Activated CD4-positive, CD25-positive, alpha-beta regulatory T cell treated with anti-CD3 and anti-CD28 coated beads, Interleukin-2, amount 50 U/mL, for 72 hours (primary cell): ENCODE data around the gene ATF6.

ENCODE experiments used
- DNase-seq: peaks from one replicate; pipeline ENCODE4 v3.0.0; 2021

The ATF6 gene

DNA sequence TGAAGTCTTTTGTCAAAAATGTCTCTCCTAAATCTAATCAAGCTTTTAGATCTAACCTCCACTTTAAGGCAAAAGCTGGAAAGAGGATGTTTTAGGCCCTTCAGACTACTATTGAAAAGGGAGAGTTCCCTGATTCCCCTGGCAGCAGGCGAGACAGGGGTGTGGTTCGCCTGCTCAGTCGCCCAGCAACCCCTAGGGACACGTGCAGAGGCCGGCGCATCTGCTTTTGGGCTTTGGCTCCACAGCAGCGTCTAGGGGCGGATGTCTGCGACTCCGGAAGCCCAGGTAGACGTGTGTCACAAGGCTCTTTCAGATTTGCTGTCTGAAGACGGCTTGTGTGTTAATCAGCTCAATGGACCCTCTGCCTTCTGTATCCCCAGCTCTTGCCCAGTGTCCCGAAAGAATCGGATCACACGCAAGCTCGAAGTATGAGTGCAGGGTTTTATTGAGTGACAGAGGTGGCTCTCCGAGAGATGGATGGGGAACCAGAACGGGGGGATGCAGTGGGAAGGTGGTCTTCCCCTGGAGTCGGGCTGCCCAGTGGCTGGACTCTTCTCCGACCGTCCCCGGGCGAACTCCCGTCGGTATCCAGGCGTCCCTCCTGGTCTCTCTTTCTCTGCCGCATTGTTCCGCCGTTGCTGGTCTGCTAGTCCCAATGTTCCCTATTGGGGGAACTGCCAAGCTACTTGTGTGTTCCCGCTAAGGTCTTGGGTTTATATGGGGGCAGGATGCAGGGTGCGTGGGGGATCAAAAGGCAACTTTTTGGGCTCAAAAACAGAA lies 212.1 kb downstream of the ATF6 start:
- DNase-seq, result no peak

DNA sequence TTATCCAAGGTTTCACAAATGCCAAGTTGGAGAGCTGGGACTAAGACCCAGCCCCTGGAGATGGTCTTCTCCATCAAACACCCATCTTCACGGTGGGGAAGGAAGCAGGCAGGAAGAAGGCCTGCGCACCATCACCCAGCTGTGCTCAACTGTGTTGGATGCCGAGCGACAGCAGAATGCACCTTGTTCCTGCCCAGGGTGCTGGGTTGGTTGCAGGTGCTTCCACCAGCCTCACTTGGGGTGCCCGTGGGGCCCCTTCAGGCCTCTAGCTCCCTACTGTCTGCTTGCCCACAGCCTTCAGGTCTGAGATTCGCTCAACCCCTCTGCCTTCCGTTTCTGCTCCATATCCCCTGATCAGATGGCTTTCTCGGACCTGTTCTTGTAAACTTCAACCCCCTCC lies 215.0 kb downstream of the ATF6 start:
- no peak for DNase-seq

DNA sequence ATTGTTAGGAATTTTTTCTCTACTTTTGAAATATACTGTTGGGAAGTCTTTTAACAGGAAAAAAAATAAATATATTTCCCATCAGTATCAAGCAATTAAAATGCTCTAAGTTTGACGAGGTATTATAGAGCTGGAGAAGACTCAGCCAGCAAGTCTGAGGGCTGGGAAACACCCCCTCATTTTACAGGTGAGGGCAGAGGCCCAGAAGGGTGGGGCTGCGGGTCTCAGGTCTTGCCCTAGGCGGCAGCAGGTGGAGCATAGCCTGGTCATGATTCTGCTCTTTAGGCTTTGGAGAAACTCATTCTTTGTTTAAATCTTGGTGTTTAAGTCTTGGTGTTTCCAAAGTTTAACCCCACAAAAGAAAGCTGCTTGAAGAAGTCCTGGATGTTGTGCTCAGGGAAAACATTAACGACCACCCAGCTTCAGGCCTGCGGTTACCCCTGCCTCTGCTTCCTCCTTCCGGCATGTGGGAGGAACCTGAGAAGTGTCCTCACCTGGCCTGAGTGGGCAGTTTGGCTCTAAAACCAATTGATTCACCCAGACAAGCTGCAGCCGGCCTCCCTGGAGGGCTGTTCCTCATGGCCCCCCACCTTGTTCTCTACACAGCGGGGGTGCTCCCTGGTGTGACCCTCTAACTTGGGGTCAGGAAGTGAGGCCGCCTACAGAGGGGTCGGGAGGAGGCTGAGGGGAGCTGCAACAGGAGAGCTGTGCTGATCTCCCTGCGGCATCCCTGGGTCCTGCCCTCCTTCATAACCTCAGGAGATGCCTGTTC lies 215.8 kb downstream of the ATF6 start:
- no peak for DNase-seq

DNA sequence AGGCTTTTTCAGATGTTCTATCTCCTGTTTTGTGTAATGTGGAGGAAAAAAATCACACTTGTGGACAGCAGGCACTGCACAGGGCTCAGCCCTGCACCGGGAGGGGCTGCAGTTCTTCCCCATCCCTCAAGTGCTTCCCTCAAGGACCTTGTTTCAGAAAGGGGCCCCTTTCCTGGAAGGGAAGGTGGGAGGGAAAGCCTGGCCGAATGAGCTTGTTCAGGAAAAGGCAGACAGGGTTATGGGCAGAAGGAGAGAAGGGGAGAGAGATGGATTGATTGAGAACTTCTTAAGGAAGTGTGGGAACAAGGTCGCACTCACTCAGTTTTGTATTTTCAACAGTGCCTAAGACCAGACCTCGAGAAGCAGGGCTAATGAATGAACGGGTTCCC lies 216.4 kb downstream of the ATF6 start:
- DNase-seq, result no peak

DNA sequence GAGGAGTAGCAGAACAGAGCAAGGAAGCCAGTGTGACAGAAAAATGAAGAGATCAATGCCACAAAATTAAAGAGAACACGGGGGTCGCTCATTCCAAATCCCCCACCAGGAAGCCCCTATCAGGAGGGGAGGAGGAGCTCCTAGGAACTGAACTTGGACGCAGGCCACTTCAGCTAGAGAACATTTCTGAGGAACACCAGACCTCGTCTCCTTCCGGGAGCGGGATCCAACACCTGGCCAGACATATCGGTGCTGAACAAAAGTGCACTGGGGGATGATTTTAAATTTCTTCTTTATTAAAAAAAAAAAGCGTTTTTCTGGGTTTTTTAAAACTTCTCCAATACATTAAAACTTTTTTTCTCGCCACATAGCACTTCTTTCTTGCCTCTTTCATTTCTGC lies 216.8 kb downstream of the ATF6 start:
- no peak for DNase-seq

DNA sequence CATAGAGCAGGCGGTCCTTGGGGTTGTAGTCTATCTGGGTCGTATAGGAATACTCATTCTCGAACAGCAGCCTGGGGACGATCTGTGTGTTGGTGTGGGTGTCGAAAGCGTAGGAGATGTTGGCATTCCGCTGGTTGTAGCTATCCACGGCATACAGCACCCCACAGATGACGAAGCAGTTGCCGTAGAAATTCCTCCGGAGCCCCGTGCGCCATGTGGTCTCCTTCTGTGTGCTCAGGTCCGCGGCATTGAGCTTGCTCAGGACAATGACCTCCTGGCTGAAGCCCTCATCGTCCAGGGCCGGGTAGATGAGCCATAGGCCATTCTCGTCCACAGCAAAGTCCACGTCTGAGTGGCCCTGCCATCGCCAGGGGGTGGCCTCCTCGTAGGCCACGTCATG lies 217.6 kb downstream of the ATF6 start:
- DNase-seq, result no peak

DNA sequence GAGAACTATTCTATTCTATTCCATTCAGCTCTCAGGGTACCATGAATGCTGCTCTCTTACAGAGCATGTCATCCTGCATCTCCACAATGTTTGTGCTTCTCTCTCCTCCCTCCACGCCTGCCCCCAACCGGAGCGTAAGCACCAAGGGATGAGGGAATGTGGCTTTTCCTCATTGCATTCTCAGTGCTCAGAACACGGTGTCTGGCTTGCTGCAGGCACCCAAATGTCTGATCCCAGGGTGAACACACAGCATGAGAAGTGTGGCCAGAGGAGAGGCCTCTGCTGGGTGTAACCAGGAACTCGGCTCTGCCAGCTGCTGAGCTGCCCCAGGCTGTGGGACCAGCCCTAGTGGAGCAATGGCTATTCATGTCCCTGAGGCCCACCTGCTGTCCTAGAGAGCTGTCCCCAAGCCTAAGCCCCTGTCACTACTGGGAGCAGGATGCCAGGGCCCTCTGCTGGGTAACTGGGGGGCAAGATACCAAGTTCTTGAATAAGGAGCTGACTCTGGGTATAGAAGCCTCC lies 219.2 kb downstream of the ATF6 start:
- DNase-seq, result no peak

DNA sequence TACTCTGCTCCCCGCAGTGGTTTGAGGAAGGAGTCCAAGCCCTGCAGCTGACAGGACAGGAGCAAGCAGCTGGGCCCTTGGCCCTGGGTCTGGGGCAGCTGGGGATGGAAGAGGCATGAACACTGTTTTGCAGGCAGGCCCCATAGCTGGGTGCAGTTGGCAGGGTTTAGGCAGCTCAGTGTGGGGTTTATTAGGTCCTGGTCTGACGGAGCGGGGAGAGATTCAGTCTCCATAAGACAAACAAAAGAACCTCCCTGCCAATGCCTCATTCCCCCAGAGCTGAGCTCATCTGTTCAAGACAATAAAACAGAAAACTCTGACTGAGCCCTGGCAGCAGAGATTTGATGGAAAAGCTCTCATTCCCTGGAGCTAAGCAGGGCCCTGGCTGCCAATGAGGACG lies 220.2 kb downstream of the ATF6 start:
- no peak for DNase-seq

DNA sequence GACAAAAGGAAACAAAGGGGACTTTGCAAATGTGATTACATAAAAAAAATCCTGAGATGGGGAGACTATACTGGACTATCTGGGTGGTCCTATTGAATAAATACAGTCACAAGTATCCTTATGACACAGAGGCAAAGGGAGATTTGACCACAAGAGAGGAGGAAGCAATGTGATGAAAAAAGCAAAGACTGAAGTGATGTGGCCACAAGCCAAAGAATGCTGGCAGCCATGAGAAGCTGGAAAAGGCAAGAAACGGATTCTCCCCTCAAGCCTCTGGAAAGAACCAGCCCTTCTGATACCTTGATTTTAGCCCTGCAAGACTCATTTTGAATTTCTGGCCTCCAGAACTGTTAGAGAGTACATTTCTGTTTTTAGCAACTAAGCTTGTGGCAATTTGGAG lies 221.2 kb downstream of the ATF6 start:
- DNase-seq, result no peak

DNA sequence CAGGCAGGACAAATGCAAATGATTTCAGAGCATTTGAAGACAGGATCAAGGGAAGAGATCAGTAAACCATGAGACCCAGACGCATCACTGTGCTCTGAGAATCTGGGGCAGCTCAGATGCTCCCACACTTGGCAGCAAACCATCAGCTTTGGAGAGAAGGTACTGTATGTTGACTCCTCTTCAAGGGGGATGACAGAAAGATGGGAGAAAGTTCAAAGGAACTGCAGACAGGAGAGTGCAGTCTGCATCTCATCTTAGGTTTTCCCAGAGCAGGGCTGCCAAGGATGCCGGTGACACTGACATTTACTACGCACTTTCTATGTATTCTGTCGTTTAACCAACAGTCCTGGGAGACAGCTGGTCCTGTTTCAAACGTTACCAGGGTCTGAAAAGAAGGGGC lies 221.8 kb downstream of the ATF6 start:
- DNase-seq, result no peak

DNA sequence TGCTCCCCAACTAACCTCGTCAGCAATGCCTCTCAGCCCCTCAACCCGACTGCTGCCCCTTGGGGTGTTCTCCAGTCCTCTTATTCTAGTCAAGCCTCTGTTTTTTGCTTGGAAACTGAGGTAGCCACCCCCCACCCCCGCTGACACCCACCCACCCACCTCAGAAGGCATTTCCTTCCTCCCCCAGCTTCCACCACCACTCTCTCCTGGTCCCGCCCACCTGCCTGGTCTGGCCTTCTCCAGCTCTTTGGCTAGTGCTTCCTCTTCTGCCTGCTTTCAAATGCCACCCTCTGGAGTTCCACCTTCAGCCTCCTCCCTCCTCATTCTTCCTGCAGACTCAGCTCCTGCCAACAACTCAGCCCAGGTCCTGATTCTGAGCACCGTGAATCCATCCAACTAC lies 222.3 kb downstream of the ATF6 start:
- no peak for DNase-seq

DNA sequence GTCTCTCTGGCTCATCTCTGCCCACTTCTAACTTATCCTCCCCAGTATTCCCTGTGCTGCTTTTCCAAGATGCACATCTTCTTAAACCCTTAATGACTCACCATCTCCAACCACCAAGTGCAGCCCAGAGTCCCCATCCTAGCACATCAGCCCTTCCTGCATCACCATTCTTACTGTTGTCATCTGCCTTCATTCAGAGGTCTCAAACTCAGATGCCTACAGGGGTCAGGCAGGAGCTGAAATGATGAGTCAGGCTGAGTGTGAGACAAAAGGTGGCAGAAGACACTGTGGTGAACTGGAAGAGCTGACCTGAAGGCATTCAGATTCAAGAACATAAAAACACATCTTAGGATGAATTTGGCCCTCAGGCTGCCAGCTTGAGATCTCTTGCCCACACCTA lies 223.0 kb downstream of the ATF6 start:
- DNase-seq, result no peak

DNA sequence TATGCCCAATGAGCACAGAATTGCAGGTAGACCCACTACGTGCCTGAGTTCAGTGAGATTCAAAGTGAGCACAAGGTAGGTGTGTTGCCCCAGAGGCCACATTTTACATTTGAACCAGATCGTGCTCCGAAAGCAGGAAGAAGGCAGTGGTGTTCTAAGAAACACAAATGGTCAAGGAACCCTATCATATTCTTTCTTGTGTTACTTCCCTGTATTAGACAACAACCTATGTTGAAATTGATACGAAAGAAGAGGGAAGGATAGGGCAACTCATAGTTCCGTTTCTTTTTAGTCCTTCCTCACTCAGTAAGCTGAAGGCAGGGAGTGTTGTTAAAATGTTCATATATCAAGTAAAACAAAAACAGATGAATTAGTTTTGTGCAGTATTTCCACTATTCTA lies 223.7 kb downstream of the ATF6 start:
- no peak for DNase-seq

DNA sequence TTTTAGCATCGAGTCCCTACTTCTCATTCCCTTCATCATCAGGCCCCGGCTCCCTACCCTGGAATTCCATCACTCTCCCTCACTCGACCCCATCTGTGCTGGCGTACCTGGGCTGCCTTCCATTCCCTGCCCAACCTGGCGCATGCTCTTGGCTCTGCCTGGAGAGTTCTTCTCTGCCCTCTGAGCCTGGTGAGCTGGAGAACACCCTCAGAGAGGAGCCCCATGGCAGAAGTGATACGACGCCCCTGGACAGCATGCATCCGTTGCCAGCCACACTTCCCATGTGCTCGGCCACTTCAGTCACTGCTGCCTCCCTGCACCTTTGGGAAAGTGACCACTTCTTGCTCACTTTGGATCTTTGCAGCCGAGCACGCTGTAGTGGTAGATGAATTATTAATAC lies 227.5 kb downstream of the ATF6 start:
- no peak for DNase-seq

DNA sequence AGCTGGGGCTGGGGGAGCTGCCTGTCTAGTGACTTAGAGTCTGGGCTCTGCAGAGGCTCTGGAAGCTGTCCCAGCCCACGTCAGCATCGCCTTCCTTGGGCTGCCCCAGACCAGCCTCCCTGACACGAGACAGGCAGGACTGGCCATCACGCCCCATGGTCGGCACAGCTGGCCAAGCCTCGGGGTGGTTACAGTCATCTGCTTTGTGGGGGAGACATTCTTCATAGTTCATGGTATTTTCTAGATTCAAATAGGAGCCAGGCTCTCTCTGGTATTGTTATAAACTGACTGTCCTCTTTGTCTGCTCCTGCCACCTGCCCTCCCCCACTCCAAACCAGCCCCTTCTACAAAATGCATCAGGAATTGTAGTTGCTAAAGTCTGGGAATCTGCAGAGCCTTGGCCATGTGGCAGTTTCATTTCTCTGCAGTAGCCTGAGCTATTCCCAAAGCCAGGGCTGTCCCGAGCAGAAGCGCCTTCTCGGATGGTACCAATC lies 228.1 kb downstream of the ATF6 start:
- DNase-seq, result no peak

DNA sequence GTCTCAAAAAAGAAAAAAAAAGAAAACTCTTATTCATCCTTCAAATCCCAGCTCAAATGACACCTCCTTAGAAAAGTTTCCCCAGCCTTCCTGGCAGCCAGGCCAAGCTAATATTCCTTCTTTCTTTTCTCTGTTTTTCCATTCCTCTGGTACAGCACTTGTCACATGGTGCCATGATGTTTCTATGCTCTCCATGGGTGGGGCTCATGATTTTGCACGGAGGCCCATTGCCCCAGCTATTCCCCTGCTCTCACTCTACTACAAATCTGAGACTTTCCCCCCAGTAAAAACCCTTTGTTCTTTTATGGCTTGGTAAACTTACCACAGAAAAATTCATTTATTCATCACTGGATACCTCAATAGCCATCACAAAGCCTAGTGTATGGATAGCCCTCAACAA lies 231.0 kb downstream of the ATF6 start:
- DNase-seq, result no peak

DNA sequence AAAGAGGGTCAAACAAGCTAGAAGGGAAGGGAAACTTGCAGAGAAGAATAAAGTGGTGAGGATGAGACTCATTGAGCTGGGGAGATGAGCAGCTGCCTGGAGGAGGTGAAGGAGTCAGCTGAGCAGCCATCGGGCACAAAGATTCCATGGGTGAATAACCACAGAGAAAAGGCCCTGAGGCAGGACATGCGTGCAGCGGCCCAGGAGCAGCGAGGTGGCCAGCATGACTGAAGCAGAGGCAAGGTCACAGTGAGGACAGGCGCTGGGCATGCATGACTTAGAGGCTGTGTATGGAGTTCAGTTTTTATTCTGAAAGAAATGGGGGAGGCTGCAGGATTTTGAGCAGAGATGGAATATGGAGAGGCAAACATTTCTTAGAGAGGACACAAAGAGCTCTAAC lies 232.7 kb downstream of the ATF6 start:
- DNase-seq, result no peak

DNA sequence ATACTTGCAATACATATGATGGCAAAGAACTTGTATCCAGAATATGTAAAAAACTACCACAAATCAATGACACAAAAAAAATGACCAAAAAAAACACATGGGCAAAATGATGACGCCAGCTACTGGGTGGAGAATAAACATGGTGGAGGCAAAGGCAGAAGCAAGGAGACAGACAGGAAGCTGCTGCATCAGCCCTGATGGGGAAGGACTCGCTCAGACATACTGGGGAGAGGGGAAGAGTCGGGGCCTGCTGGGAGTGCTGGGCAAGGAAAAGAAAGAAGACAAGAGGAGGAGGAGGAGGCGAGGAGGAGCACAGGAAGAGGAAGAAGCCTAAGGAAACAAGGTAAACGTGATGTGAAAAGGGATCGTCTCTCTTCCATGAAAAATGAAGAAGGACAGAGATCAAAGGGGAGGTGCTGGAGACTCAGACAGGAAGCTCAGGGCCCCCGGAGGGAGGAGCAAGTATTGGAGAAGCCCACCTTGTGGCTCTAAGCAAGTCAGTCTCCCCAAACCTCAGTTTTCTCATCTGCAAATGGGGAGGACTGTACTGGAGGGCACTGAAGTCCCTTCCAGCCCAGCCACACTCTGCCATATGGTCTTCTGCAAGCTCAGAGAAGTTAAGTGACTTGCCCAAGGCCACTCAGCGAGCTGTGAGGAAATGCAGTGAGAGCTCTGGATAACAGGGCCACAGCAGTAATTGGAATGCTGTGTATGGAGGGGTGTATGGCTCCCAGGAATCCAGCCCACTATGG lies 233.4 kb downstream of the ATF6 start:
- no peak for DNase-seq

DNA sequence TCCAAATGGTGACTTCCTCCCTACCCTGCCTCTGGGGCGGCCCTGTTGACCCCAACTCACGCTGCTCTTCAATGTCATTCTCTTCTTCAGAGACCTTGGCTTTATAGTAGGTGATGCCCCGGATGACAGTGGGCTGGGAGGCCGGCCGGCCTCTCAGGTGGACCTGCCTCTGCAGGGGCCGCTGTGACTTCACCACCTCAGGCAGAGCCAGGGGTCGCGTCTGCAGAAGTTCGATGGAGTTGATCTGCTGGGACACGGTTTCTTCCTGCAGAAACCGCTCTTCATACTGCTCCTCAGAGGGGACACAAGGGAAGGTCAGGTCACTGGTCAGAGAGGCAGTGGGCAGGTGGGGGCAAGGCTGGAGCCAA lies 233.9 kb downstream of the ATF6 start:
- no peak for DNase-seq

DNA sequence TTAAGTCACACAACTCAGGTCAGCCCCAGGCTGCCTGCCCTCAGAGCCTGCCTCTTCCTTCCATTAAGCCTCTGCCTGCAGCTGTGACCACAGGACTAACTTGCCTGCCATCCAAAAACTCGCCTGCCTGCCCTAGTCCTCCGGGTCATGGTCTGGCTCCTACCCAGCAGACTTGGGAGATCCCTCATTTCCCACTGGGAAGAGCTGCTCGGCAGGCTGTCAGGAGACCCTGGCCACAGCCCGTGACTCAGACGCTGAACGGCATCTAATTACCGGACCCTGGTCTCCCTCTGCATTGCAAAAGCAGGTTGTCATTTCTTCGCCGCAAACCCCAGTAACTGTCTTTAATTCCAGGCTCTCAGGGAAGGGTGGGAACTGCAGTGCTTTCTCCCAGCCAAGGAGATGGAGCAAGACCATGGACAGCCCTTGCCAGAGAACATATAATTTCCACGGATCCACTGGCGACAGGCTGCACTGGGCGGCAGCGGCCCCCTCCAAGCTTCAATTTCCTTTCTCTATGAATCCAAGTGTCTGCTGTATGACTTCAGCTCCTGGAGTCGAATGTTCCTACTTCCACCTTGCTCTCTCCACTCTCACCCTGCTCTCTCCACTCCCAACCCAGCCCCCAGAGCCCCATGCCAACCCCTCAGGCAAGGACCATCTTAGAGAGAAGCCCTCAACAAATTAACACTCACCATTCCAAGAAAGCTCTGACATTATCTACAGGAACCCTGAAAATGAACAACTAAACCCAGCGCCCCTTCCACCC lies 237.1 kb downstream of the ATF6 start:
- DNase-seq, result no peak

DNA sequence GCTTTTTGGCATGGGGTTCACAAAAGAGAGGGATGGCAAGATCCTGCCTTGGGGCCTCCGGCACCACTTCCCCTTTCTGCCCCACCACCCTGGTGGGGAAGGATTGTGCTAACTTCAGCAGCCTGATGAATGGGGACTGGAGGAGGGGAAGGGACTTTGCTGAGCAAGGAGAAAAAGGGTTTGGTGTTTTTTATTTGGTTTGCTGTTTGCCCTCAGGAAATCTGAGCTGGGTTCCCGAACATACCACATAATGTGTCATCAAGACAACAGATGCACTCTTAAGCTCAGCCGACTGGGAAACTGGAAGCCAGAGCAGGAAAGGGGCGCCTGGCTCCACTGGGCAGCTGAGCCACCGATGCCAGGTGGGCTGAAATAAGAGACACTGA lies 237.7 kb downstream of the ATF6 start:
- DNase-seq, result no peak

DNA sequence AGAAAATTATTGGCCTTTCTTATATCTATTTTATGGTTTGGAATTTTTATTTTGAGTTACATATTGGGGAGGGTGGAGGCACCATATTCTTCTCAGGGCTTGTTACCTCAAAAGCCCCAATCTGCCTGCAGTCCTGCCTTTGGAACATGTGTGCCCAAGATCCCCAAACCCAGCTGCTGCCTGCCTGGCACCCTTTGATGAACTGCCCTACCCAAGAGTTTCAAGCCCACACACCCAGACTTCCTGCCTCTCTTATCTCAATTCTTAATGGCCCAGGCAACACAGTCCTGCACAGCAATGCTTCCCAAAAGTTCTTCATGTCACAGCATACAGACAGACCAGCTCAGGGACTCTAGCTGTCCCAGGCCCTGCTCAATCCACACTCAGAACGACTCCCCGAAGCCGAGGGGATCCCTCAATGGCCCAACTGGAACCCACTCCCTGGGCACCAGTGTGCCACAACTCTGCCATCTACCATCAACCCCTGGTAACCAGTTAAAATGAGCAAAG lies 238.4 kb downstream of the ATF6 start:
- no peak for DNase-seq

DNA sequence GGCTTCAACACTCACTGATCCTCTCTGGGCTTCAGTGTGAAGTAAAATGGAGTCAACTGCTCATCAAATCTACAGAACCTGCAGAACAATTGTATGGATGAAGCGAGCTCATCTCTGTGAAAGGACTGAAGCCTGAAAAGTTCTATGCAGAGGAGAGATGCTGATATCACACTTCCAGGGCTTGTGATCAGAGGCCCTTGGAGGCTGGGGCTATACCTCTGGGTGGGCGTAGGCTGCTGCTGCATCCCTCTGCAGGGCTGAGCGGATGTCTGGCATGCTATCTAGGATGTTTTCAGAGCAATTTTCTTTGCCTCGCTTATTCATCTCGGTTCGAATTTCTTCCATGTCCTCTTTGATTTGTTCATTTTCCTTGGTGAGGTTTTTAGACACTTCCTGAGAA lies 240.0 kb downstream of the ATF6 start:
- no peak for DNase-seq
